GM19467 (cell line): ENCODE results near the gene PURA.
"Not testable (repeated sequence)": the region's sequence is repeated elsewhere in the genome, so short reads cannot be mapped to it uniquely, and the experiment has no call there.

Source experiments
- ATAC-seq: cut with Tn5 transposase; IDR thresholded peaks from one replicate; pipeline ENCODE4 v1.9.1; 2021; ENCODE audit warnings: mild to moderate bottlenecking, moderate library complexity; ENCODE audit not compliant: unreplicated experiment

PURA gene

DNA sequence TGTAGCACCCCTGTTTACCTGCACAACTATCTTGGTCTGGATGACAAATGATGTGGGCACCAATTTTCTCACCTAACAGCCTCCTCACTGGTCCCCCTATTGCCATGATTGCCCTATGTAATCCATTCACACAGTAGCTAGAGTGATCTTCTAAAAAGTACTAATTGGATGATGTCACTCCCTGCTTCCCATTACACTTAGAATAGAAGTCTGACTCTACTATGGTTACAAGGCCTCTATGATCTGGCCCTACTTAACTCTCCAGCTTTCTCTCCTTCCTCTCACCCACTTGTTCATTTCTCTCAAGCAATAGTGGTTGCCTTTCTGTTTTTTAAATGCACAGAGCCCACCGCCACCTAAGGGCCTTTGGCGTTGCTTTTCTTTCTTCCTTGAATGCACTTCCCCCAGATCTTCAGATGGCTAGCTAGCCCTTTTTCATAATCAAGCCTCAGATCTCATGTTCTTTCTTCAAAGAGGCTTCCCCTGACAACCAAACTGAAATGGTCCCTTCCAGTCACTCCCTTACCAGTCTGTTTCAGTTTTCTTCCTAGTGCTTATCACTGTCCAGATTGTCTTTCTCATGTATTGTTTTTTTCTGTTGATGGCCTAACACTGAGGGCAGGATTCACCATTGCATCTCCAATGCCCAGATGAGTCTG lies 20.5 kb downstream of the PURA start:
- no peak for ATAC-seq

DNA sequence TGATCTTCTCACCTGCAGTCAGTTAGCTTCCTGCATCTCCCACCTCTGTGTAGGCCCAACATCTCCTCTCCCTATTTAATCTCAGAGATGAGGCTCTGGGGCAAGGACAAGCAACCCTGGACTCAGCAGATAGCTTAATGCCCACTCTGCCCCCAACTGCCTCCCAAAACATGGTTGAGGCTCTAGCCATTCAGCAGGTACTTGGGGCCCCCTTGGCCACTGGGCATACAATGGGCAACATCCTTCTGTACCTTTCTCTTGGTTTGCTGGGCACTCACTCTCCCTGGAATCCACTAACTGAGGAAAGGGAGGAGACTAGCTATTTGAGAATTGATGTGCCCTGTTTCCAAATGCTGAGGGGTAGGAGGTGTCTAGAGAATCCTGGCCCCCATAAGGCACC lies 21.2 kb downstream of the PURA start:
- no peak for ATAC-seq

DNA sequence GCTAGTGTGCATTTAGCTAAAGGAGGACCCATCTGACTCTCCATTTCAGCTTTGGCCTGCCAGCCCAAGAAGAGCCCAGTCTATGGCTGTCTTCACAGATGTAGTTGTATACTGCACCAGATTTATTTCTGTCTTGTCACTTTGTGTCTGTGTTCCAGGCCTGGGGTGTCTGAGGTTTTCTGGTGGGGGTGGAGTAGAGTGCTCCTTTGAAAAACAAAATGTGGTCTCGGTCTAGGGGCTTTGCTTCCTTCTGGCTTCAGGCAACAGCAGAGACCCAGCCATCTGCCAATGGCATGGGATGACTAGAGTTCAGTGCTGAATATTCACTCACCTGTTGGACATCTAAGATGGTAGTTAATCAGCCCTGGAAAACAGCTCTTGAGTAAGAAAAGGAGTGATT lies 22.7 kb downstream of the PURA start:
- no peak for ATAC-seq

DNA sequence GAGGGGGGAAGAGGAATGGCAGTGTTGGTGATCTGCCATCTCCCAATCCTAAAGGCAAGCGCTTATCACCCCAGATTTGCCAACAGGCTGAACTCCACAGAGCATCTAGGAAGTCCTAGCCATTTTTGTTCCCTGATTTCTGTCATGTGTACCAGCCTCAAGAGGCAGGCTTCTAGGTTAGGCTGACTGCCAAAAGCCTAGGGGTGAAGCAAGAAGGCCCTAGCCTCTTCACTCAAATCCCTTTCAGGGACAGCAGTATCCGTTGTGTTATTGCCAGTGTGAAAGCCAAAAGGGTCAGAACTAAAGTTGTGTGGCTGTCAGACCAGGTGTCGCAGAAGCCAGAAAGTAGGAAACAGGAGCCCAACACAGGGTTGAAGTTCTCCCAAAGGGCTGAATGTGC lies 26.5 kb downstream of the PURA start:
- no peak for ATAC-seq

DNA sequence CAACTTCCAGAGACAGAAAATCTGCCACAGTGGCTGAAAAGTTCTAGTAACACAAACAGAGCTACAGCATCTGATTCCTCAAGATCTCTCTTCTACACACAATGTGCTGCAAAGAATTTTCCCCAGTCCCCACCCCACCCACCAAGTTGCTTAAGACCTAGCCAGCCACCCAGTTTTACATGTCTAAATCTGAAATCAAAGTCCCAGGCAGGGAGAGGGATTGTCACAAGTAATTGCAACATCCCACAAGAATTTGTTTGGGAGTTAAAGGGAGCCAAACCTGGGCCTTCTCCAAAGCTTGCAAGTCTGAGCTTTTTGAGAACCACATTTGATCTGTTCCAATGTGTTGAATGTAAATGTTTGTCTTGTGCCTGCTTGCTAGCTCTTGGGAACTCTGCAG lies 27.3 kb downstream of the PURA start:
- no peak for ATAC-seq

DNA sequence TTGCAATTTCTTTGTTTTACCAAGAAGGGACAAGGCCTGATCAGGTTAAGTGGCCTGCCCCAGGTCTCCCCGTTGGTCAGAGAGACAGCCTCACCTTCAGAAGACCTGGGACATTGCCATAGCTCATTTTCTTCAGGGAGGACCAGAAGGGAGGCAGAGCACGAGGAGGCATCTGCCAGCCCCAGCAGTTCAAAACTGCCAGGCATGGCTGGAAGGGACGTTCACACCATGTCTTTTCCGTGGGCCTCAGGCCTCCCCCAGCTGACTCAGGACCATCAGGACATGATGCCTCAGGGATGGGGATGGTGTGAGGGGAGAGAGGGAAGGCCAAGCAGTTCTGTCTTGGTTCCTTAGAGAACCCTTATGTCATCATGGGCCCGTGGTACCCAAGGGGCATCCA lies 28.3 kb downstream of the PURA start:
- ATAC-seq, result no peak

DNA sequence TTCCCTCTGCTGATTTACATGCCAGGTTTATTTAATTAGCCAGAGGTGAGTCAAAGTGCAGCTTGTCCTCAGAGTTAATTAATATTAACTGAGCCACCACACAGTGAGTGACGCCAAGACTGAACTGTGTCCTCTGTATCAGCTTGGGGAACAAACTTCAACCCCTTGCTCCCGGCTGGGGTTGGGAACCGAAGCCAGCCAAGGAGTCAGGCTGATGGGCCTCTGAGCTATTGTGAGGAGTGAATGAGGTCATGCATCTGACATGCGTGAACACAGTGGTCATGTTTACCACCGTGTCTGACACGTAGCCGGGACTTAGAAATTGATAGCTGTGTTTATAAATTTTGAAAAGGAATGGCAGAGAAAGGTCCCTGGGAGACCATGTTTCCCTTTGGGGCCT lies 28.9 kb downstream of the PURA start:
- no peak for ATAC-seq

DNA sequence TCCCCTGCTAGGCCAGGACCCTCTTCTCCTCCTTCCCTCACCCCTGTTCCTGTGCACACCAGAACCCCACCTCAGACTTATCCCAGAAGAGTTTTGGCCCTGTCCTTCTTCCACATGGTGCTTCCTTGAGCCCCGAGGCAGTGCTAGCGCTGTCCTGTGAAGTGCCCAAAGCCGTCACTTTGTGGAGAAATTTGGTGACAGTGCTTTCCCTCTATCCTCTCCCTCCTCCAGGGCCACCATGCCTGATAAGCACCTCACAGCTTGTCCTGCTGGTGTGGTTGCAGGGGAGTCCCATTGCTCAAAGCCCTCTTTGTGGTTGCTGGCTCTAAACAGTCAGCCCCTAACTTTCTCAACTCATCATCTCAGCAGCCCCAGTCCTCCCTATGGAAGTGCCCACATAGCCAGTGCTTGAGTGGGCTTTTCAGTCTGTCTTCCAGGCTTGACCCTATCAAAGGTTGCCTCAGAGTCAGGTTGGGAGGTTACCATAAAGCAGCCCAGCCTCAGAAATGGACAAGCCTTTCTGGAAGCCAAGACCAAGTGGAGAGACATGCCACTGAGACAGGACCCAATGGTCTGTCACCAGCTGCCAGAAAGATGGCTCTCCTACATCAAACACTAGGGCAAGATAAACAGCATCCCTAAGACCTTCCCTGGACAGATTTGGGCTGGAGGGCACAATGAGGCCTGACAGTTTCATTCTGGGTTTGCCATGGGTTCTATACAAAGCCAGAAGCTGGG lies 29.8 kb downstream of the PURA start:
- ATAC-seq, result no peak

DNA sequence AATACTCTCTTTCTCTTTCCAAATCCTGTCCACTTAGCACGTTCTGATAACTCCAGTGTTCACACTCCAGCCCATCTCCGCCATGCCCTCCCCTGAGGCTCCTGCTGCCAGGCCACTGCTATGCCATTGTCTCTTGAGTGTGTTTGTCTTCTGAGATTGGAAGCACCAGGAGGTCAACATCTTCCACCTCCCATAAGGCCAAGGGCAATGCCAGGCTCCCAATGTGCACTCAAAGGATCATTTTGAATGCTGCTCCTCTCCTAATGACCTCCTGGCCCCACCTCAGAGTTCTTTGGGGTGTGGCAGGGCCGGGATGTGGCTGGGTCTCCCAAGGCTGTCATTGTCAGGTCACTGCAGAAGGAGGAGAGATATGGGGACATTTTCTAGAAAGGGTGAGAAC lies 31.3 kb downstream of the PURA start:
- no peak for ATAC-seq

DNA sequence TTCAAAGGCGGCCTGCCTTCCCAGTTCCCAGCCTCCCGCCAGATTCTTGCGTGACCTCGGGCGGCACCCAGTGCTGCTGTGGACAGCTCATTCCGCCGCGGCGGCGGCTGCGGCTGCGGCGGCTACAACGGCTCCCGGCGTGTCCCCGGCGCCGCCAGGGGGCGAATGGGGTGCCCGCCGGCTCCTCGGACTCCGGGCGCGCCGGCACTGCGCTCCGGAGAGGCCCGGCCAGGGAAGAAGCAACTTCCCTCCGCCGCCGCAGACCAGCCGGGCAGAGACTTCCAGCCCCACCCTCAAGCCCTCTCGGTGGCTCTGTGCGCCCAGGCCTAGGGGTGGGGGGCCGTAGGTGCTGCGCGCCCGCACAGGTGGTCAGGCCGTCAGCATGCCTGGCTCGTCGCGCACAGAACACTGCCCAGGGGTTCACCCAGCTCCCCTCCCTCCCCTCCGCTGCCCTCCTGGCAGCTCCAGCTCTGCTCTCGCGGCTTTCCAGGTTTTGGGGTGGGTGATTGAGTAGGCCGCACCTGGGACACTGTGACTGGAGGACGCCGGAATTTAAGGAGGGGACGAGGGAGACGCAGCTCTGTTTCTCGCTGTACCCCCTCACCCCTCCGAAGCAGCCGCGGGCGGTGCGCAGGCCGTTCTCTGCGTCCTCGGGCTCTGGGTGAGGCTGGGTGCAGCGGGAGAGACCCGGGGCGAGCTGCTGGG lies 32.1 kb downstream of the PURA start:
- ATAC-seq, result no peak

DNA sequence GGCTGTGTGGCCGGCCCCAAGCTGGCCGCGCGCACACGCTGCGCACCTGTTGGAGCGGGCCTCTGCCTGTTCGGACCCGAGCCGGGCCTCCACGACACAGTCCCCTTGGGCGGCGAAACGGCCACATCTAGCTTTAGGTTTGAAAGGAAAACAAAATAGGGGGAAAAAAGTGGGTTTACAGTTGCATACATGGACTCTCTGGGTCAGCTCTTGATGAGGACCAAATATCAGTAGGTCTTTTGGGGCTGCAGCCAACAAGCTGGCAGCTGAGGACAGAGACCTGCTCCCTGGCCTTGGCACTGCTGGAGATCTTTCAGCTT lies 32.6 kb downstream of the PURA start:
- no peak for ATAC-seq

DNA sequence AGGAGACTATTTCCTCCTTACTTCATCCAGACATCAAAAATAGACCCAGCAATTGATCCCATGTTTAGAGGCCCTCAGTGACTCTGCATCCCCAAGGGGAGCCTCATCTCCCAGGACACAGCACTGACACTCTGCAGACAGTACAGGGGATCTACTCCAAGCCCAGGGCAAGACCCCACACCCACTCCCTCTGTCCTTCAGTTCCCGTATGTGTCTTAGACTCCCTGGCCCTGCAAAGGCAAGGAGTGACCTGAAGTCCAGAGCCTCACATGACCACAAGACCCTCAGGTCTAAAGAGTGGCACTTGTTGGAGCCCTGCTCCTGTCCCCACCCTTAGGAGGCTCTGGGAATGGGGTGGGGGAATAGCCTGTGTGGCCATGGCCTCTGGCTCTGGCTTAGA lies 33.6 kb downstream of the PURA start:
- ATAC-seq, result no peak

DNA sequence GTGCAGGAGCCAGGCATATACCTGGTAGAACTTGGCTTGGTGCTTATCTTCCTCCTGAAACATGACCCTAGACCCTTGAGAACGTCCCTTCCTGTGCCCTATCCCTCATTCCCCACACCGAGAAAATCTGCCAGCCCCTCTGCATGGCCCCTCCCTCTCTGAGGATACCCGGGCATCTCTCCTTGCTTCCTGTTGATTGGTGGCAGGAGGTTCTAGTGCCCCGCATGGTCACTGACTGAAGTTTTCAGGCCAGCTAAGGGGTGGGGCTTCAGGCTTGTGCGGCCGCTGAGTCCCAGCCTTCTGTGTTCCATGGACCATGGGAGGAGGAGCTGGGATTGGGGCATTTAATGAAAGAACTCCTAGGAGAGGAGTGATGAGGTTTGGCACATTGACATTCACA lies 34.6 kb downstream of the PURA start:
- no peak for ATAC-seq

DNA sequence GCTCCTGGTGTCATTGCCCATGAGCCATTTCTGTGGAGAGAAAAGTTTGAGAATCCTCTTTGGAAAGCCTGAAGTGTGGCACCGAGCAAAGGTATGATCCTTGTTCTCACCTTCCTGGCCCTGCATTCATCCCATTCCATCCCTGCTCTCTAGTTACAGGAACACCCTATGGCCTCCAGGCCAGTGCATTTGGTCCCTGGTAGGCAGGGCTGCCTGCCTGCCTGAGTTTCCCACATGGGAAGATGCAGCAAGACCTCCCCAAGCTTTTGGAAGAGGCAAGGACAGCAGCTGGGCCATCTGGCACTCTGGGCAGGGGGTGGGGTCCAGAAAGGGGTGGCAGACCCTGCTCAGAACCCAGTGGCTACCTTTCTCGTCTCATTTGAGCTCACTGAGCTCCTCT lies 36.3 kb downstream of the PURA start:
- ATAC-seq, result no peak

DNA sequence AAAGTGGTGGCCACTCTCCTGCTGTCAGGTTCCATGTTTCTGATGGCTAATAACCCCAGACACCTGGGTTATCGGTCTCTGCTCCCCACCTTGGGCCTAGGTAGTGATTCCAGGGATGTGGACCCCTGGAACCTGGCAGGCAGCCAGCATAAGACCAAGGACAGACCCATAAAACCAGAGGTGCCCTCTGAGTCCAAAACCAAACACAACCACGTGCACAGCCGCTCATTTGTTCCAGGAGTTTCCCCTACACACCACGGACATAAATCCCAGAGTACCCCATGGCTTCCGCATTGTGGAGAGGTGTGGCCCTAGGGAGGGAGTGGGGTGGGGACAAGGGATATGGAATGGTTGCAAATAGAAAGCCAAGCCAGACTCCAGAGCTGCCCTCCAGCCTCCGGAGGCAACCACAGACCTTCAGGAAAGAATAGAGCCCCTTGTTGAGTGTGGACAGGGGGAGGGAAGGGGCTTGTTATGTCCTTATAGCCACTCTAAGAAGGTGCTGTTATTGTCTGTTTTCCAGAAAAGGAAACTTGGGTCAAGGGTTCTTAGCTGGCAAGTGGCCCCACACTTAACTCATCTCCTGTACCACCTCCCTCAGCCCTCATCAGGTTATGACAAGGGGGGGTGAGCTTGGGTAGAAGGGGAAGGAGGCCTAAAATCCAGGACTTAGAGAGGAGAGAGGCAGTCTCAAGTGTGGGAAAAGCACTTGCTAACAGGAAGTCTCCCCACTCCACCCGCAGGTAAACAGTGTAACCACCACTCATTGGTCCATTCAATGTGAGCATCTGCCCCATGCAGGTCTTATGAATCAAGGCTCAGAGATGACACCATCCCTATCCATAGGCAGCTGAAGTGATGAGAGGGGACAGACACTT lies 37.5 kb downstream of the PURA start:
- no peak for ATAC-seq

DNA sequence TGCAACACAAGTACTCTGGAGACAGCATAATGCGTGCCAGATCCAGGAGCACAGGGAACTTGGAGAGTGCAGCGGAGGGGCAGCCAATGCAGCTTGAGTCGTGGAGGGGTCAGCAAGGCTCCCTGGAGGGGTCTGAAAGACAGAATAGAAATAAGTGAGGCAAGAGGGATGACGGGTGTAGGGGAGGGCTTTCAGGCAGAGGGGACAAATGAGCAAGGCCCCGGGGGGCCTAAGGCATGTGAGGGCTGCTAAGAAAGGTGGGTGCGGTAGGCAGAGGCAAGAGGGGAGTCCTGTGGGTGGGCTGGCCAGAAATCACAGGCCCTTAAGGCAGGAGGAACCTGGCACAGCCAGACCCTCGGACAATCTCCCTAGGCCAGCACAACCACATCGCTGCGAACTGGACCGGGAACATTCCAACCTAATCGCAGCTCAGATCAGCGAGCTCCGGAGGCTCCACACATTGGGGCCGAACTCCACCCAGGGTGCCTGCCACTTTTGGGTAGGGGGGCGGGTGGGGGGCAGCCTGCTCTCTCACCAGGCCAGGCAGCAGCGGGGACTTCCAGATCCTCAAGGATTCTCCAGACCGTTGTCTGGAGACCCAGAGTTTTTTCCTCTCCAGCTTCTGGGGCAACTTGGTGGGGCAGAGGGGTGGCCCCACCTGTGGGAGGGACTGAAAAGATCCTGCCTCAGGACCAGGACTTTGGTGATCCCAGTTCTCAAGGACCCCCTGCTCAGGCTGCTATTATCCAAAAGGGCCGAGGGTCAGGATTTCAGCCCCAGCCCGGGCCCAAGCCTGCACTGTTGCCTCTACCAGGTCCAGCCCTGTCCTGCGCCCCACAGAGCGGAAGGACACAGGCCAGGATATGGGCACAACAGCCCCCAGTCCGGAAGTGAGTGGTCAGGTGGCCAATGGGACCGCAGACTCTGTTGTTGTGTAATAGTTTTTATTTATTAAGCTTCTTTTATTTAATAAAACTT lies 38.4 kb downstream of the PURA start:
- no peak for ATAC-seq

DNA sequence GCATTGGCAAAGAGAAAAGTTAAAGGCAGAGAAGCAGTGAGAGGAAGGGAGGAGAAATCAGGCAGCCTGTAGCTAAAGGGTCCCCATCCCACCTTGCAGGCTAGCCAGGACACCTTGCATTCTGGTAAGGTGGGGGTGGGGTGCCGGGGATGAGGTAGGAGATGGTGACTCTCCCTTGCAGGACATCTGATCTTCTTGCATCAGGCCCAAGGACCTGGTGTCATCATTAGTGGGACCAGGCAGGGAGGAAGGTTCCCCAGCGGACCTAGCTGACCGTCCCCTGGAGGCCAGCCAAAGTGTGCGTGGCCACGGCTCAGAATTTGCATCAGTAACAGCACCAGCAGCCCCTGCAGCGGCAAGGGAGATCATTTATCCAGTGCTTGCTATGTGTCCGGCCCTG lies 39.3 kb downstream of the PURA start:
- ATAC-seq, result no peak

DNA sequence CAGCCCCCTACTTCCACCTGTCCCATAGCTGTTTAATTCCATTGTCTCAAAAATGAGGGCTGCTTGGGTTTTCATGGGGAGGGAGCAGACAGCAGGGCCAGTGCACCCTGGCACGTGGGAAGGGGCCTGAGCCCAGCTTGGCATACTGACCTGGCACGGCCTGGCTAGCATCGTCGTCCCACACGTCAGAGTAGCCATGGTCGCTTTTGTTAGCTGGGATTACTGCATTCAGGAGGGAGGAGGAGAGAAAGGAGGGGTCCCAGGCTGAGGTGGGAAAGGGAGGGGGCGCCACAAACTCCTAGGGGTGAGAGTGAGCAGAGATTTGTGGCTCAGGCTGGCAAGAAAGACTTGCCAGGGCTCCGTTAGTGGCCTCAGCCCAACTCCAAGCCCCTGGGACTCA lies 40.0 kb downstream of the PURA start:
- no peak for ATAC-seq

DNA sequence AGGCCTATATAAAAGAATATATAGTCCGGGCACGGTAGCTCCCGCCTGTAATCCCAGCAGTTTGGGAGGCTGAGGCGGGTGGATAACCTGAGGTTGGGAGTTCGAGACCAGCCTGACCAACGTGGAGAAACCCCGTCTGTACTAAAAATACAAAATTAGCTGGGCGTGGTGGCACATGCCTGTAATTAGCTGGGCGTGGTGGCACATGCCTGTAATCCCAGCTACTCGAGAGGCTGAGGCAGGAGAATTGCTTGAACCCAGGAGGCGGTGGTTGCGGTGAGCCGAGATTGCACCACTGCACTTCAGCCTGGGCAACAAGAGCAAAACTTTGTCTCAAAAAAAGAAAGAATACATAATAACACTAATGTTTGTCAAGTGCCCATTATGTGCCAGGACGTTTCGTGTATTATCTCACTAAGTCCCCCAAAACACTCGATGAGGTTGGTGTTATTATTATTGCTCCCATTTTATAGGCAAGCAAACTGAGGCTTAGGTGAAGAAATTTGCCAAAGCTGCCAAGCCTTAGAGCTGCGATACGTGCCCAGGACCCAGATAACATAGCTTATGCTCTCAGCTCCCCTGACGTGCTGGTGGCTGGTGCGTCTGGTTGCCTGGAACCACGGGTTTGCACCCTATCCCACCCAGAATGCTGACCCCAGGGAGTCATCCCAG lies 40.9 kb downstream of the PURA start:
- not testable (repeated sequence) for ATAC-seq
